ENCODE measurements around the gene ELP2. TPM values are rescaled to one million over a fixed set of nuclear protein-coding genes. Genes with fewer than 3 reads are reported as not detected.
"Not testable (repeated sequence)": the region's sequence is repeated elsewhere in the genome, so short reads cannot be mapped to it uniquely, and the experiment has no call there.

ELP2 gene
- total RNA-seq, 1 experiment from 2014 or later = 100 TPM

DNA sequence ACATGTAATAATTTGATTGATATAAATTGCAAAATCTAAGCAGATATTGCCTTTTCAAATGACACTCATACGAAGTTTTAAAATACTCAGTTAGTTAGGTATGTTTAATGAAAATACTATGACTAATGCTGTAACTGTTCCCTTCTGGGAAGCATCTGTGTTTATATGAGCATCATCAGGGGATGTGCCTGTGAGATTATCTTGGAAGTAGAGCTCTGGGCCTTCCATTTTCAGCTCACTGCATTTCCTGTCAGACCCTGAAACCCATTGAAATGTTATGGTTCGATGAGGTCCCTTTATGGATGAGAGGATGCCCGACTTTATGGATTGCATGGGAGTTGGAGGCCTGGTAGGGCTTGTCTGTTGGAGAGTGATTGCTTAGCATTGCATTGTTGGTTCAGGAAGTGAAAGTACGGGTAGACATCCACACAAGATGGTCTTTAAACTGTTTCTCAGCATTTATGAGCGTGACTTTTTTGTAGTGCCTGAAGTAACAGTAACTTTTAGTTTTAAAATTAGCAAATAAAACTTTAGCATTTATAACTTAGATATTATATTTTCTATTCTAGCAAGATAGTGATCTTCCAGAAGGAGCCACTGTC lies 28.7 kb downstream of the ELP2 start:
- no peak overlapping the region for H3K4me3 Mint-ChIP-seq (ENCODE audit: unreplicated experiment)
- ChIA-PET CTCF (interaction anchor here (1.3 kb wide), 1 partner anchor 11 kb away, joined by 3 read pairs; no protein-coding TSS in a partner anchor), POLR2A (interaction anchor here (0.5 to 0.6 kb wide), 2 partner anchors 29 to 71 kb away, joined by 3 read pairs; partner anchors contain the start of gene ELP2)
- DNase-seq (ENCODE audit: unreplicated experiment) = peak; percentile 18
- no peaks in the 10 kb centered on the region for H3K27me3 Mint-ChIP-seq (ENCODE audit: insufficient read depth, unreplicated experiment)
- intact Hi-C loops (cut with micrococcal nuclease) = no loop called here
- peak overlapping the region; percentile 2 for H3K27ac Mint-ChIP-seq (ENCODE audit: low read depth, unreplicated experiment)
- H3K4me1 Mint-ChIP-seq (ENCODE audit: insufficient read depth, unreplicated experiment) = no peaks in the 10 kb centered on the region
- H3K36me3 Mint-ChIP-seq (ENCODE audit: insufficient read depth, unreplicated experiment) = peaks cover 87% of the 10 kb centered on the region
- no TSS peak for BruUV-seq (replicated peaks)
- TF ChIP-seq, protein P1, sequence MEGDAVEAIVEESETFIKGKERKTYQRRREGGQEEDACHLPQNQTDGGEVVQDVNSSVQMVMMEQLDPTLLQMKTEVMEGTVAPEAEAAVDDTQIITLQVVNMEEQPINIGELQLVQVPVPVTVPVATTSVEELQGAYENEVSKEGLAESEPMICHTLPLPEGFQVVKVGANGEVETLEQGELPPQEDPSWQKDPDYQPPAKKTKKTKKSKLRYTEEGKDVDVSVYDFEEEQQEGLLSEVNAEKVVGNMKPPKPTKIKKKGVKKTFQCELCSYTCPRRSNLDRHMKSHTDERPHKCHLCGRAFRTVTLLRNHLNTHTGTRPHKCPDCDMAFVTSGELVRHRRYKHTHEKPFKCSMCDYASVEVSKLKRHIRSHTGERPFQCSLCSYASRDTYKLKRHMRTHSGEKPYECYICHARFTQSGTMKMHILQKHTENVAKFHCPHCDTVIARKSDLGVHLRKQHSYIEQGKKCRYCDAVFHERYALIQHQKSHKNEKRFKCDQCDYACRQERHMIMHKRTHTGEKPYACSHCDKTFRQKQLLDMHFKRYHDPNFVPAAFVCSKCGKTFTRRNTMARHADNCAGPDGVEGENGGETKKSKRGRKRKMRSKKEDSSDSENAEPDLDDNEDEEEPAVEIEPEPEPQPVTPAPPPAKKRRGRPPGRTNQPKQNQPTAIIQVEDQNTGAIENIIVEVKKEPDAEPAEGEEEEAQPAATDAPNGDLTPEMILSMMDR (IDR thresholded peaks at IDR 0.05; ENCODE audit: unreplicated experiment) = no peak
- H3K9me3 Mint-ChIP-seq (ENCODE audit: unreplicated experiment) = no peaks in the 10 kb centered on the region

DNA sequence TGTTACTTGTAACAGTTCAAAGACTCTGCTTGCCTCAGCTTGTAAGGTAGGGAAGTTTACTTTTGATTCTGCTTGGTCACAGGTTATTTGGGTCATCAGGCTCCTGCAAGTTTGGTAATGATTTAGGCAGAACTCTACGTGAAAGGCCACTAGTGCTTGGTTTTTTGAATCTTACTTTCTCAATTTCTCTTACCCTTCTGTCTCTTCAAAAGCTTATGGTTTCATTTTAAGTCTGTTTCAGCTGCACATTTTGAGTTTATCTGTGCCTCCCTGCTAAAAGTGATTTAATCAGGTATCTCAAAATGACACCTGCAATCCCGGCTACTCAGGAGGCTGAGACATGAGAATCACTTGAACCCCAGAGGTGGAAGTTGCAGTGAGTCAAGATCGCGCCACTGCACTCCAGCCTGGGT lies 31.3 kb downstream of the ELP2 start:
- Mint-ChIP-seq H3K27ac (ENCODE audit: low read depth, unreplicated experiment) (no peak overlapping the region), H3K27me3 (ENCODE audit: insufficient read depth, unreplicated experiment) (no peaks in the 10 kb centered on the region), H3K4me3 (ENCODE audit: unreplicated experiment) (no peak overlapping the region), H3K9me3 (ENCODE audit: unreplicated experiment) (no peaks in the 10 kb centered on the region), H3K36me3 (ENCODE audit: insufficient read depth, unreplicated experiment) (peaks cover 86% of the 10 kb centered on the region), H3K4me1 (ENCODE audit: insufficient read depth, unreplicated experiment) (no peaks in the 10 kb centered on the region)
- intact Hi-C loops (cut with micrococcal nuclease) = no loop called here
- no TSS peak for BruUV-seq (replicated peaks)
- CTCF ChIA-PET = interaction anchor here (0.8 to 1.0 kb wide), 2 partner anchors 12 to 26 kb away, joined by 4 to 5 read pairs; partner anchors contain the start of gene MOCOS
- TF ChIP-seq, protein P1 (IDR thresholded peaks at IDR 0.05; ENCODE audit: unreplicated experiment) = no peak
- no peak for DNase-seq (ENCODE audit: unreplicated experiment)
- POLR2A ChIA-PET = interaction anchor here (1.0 to 1.6 kb wide), 2 partner anchors 27 to 32 kb away, joined by 4 to 6 read pairs; partner anchors contain the start of genes MOCOS and SLC39A6

- Mint-ChIP-seq H3K36me3 (ENCODE audit: insufficient read depth, unreplicated experiment) (peaks cover 89% of the 10 kb centered on the region), H3K4me1 (ENCODE audit: insufficient read depth, unreplicated experiment) (no peaks in the 10 kb centered on the region), H3K4me3 (ENCODE audit: unreplicated experiment) (no peak overlapping the region), H3K27me3 (ENCODE audit: insufficient read depth, unreplicated experiment) (no peaks in the 10 kb centered on the region), H3K9me3 (ENCODE audit: unreplicated experiment) (no peaks in the 10 kb centered on the region), H3K27ac (ENCODE audit: low read depth, unreplicated experiment) (no peak overlapping the region)
- intact Hi-C loops (cut with micrococcal nuclease) = loop anchor here (2.0 kb wide), 1 partner anchor 26 kb away; no protein-coding TSS in a partner anchor
- no TSS peak for BruUV-seq (replicated peaks)
- CTCF ChIA-PET = no interaction called here
- TF ChIP-seq, protein P1 (IDR thresholded peaks at IDR 0.05; ENCODE audit: unreplicated experiment) = no peak
- POLR2A ChIA-PET = interaction anchor here (0.9 to 1.0 kb wide), 2 partner anchors 12 to 32 kb away, joined by 3 read pairs; no protein-coding TSS in a partner anchor
- DNase-seq (ENCODE audit: unreplicated experiment) = no peak
Observed at GRCh38 chr18:36162981-36163380, 33.3 kb downstream of the ELP2 start.

- H3K9me3 Mint-ChIP-seq (ENCODE audit: unreplicated experiment) = no peaks in the 10 kb centered on the region
- H3K4me1 Mint-ChIP-seq (ENCODE audit: insufficient read depth, unreplicated experiment) = no peaks in the 10 kb centered on the region
- TF ChIP-seq, protein P1 (IDR thresholded peaks at IDR 0.05; ENCODE audit: unreplicated experiment) = no peak
- no peak overlapping the region for H3K4me3 Mint-ChIP-seq (ENCODE audit: unreplicated experiment)
- intact Hi-C loops (cut with micrococcal nuclease) = no loop called here
- CTCF ChIA-PET = no interaction called here
- BruUV-seq (replicated peaks) = no TSS peak
- H3K36me3 Mint-ChIP-seq (ENCODE audit: insufficient read depth, unreplicated experiment) = peaks cover 79% of the 10 kb centered on the region
- POLR2A ChIA-PET = interaction anchor here (1.2 kb wide), 1 partner anchor 20 kb away, joined by 6 read pairs; the partner anchor contains the start of gene MOCOS
- no peak overlapping the region for H3K27ac Mint-ChIP-seq (ENCODE audit: low read depth, unreplicated experiment)
- no peaks in the 10 kb centered on the region for H3K27me3 Mint-ChIP-seq (ENCODE audit: insufficient read depth, unreplicated experiment)
- DNase-seq (ENCODE audit: unreplicated experiment) = no peak
Observed at GRCh38 chr18:36167692-36168218, 38.1 kb downstream of the ELP2 start.

DNA sequence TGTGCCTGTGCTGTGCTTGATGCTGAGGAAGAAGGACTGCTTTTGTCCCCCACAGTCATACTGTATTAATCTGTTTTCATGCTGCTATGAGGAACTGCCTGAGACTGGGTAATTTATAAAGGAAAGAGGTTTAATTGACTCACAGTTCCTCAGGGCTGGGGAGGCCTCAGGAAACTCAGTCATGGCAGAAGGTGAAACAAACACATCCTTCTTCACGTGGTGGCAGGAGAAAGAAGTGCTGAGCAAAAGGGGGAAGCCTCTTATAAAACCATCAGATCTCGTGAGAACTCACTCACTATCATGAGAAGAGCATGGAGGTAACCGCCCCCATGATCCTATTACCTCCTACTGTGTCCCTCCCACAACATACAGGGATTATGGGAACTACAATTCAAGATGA lies 38.6 kb downstream of the ELP2 start:
- H3K27me3 Mint-ChIP-seq (ENCODE audit: insufficient read depth, unreplicated experiment); BruUV-seq (replicated peaks); H3K9me3 Mint-ChIP-seq (ENCODE audit: unreplicated experiment); POLR2A ChIA-PET; H3K27ac Mint-ChIP-seq (ENCODE audit: low read depth, unreplicated experiment); intact Hi-C loops (cut with micrococcal nuclease); H3K4me1 Mint-ChIP-seq (ENCODE audit: insufficient read depth, unreplicated experiment); H3K4me3 Mint-ChIP-seq (ENCODE audit: unreplicated experiment); DNase-seq (ENCODE audit: unreplicated experiment): not testable (repeated sequence)
- H3K36me3 Mint-ChIP-seq (ENCODE audit: insufficient read depth, unreplicated experiment) = peaks cover 77% of the 10 kb centered on the region
- CTCF ChIA-PET = interaction anchor here (1.6 kb wide), 1 partner anchor 34 kb away, joined by 4 read pairs; no protein-coding TSS in a partner anchor
